Measurements from ENCODE around the gene SH3RF3. TPM values are rescaled to one million over a fixed set of nuclear protein-coding genes. Genes with fewer than 3 reads are reported as not detected.

The SH3RF3 gene
- polyA plus RNA-seq, 1 of the 3 experiments (the other 2 are of a cell fraction): 1.9 TPM

- TF ChIP-seq ZBTB33 (IDR thresholded peaks at IDR 0.05; ENCODE audit: borderline replicate concordance, low read depth) (no peak), TCF12 (IDR thresholded peaks at IDR 0.05) (no peak), POLR2AphosphoS5 (IDR thresholded peaks at IDR 0.05; ENCODE audit: low read depth, low read length) (no peak), MXI1 (IDR thresholded peaks at IDR 0.05; ENCODE audit: low read depth, low read length) (no peak), FOXM1 (IDR thresholded peaks at IDR 0.05; ENCODE audit: low read depth) (no peak), NRF1 (IDR thresholded peaks at IDR 0.05; ENCODE audit: low read depth, low read length) (no peak), RXRA (IDR thresholded peaks at IDR 0.05; ENCODE audit: borderline replicate concordance, low read depth) (no peak), SMC3 (IDR thresholded peaks at IDR 0.05; ENCODE audit: low read depth, low read length) (no peak)
Observed at GRCh38 chr2:109322641-109323040, 193.6 kb downstream of the SH3RF3 start (continued).

GRCh38 chr2:109324861-109325260, 195.9 kb downstream of the SH3RF3 start:
- Histone ChIP-seq H3K4me1 (ENCODE audit: control insufficient read depth in 1 of 2, insufficient read depth in 2 of 2, low read depth in 1 of 2, low read length in 1 of 2) (peaks cover 4 to 22% of the 10 kb centered on the region in 2 experiments; a peak in 3 of 4 replicates), H3K27me3 (ENCODE audit: insufficient read depth) (no peaks in the 10 kb centered on the region), H3K9me3 (no peaks in the 10 kb centered on the region), H3K4me2 (no peak overlapping the region), H3K4me3 (ENCODE audit: low read depth in 2 of 2, low read length in 1 of 2) (no peak overlapping the region), H3F3A (replicated peaks; ENCODE audit: insufficient read depth) (no peaks in the 10 kb centered on the region), H3K9ac (no peak overlapping the region), H3K27ac (ENCODE audit: low read depth in 2 of 2, low read length in 1 of 2) (peak overlapping the region in 1 of 2 experiments; percentile 60; a peak in 2 of 4 replicates), H3K79me2 (ENCODE audit: insufficient read depth) (peaks cover 40% of the 10 kb centered on the region; the same call in 1 of the 2 replicates), H3K36me3 (replicated peaks in 1 of 2; ENCODE audit: control insufficient read depth in 1 of 2, insufficient read depth in 2 of 2, low read length in 1 of 2) (no peaks in the 10 kb centered on the region), H3K9me2 (no peaks in the 10 kb centered on the region), H4K20me1 (ENCODE audit: insufficient read depth) (no peaks in the 10 kb centered on the region), H2AFZ (ENCODE audit: low read depth) (no peak overlapping the region)
- 75% methylated on average over 6 of the region's 6 CpGs for WGBS (ENCODE audit: low lambda C conversion rate)
- POLR2A ChIA-PET: no interaction called here
- CTCF ChIA-PET: no interaction called here
- no peak for DNase-seq
- TF ChIP-seq MAX (IDR thresholded peaks at IDR 0.05; ENCODE audit: low read depth) (no peak), CTCF (IDR thresholded peaks at IDR 0.05) (no peak), EZH2phosphoT487 (IDR thresholded peaks at IDR 0.05; ENCODE audit: borderline replicate concordance, low read depth) (no peak), GABPA (IDR thresholded peaks at IDR 0.05; ENCODE audit: low read depth) (no peak), JUND (IDR thresholded peaks at IDR 0.05) (peak; percentile 19; the same call in 1 of the 2 replicates), FOXM1 (IDR thresholded peaks at IDR 0.05; ENCODE audit: low read depth) (no peak), NFIC (IDR thresholded peaks at IDR 0.05; ENCODE audit: borderline replicate concordance) (peak; percentile 26; the same call in 1 of the 2 replicates), USF2 (IDR thresholded peaks at IDR 0.05; ENCODE audit: borderline replicate concordance, low read depth, low read length) (no peak), RXRA (IDR thresholded peaks at IDR 0.05; ENCODE audit: borderline replicate concordance, low read depth) (peak; percentile 46; the same call in 1 of the 2 replicates), POLR2AphosphoS5 (IDR thresholded peaks at IDR 0.05; ENCODE audit: low read depth, low read length) (no peak), RFX5 (IDR thresholded peaks at IDR 0.05; ENCODE audit: low read length) (no peak), ELF1 (IDR thresholded peaks at IDR 0.05) (no peak), MXI1 (IDR thresholded peaks at IDR 0.05; ENCODE audit: low read depth, low read length) (no peak), TCF12 (IDR thresholded peaks at IDR 0.05) (peak; percentile 38; the same call in 1 of the 2 replicates), PBX3 (IDR thresholded peaks at IDR 0.05) (0 out of 2 replicates have a peak, but pooled peaks have one; percentile 12), TAF1 (IDR thresholded peaks at IDR 0.05; ENCODE audit: borderline replicate concordance, low read depth, low read length) (no peak), RCOR1 (IDR thresholded peaks at IDR 0.05; ENCODE audit: low read length) (no peak), MEF2A (IDR thresholded peaks at IDR 0.05; ENCODE audit: borderline replicate concordance, low read depth) (no peak), FOSL2 (IDR thresholded peaks at IDR 0.05; ENCODE audit: borderline replicate concordance, low read depth) (no peak)

Data from SK-N-SH (cell line).